ENCODE results near the gene SEZ6L. TPM values are rescaled to one million over a fixed set of nuclear protein-coding genes. Genes with fewer than 3 reads are reported as not detected.

SEZ6L gene
- total RNA-seq, 1 donor from 2014 or later: 1.2 TPM

DNA sequence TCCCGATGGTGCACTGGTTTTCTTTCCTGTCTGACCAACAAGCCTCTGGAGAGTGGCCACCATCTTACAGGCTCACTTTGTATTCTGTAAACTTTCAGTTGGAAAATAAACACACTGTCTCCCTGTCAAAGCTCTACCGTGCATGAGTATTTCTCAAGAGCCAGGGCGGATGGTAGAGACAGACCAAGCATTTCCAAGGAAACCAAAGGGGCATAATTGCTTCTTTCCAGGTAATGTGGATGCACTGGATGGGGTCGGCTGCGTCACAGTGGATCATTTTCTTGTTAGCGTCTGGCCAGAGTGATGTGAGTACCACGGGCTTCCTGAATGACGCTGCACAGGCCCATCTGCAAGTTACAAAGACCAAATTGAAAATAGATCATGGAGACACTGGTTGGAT is 5.1 kb upstream of the SEZ6L start:
- Mint-ChIP-seq H3K27me3 (ENCODE audit: unreplicated experiment) (peaks cover 4% of the 10 kb centered on the region), H3K9me3 (ENCODE audit: unreplicated experiment) (no peaks in the 10 kb centered on the region), H3K4me1 (ENCODE audit: unreplicated experiment) (peaks cover 9% of the 10 kb centered on the region), H3K4me3 (ENCODE audit: unreplicated experiment) (no peak overlapping the region), H3K27ac (ENCODE audit: unreplicated experiment) (no peak overlapping the region), H3K36me3 (ENCODE audit: low read depth, unreplicated experiment) (no peaks in the 10 kb centered on the region)
- no peak for DNase-seq (ENCODE audit: low spot score)
- TF ChIP-seq, protein P1, sequence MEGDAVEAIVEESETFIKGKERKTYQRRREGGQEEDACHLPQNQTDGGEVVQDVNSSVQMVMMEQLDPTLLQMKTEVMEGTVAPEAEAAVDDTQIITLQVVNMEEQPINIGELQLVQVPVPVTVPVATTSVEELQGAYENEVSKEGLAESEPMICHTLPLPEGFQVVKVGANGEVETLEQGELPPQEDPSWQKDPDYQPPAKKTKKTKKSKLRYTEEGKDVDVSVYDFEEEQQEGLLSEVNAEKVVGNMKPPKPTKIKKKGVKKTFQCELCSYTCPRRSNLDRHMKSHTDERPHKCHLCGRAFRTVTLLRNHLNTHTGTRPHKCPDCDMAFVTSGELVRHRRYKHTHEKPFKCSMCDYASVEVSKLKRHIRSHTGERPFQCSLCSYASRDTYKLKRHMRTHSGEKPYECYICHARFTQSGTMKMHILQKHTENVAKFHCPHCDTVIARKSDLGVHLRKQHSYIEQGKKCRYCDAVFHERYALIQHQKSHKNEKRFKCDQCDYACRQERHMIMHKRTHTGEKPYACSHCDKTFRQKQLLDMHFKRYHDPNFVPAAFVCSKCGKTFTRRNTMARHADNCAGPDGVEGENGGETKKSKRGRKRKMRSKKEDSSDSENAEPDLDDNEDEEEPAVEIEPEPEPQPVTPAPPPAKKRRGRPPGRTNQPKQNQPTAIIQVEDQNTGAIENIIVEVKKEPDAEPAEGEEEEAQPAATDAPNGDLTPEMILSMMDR (IDR thresholded peaks at IDR 0.05; ENCODE audit: unreplicated experiment): no peak

DNA sequence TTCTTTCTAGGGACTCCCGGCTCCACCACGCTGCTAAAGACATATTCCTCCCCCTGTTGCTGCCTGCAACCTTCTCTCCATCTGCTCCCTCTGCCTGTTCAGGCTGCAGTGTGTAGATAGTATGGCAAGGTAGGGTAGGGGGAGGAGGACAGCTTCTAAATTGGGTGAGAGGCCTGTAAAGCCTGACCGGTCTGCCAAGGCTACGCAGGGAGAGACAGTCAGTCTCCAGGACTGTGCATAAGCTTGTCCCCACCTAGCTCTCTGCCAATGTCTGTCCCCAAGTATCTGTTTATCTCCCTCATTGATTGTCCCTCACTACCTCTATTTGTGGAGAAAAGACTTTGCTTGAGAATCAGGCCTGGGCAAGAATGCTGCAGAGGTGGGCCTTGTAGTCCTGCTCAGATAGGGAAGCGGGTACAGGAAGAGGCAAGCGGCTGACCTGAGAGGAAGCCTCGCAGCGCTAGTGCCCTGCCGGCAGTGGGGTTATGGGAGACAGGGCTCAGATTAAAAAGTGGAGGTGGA is 871 bp upstream of the SEZ6L start:
- no peak overlapping the region for H3K27ac Mint-ChIP-seq (ENCODE audit: unreplicated experiment)
- peak overlapping the region; percentile 88 for H3K4me3 Mint-ChIP-seq (ENCODE audit: unreplicated experiment)
- no peaks in the 10 kb centered on the region for H3K9me3 Mint-ChIP-seq (ENCODE audit: unreplicated experiment)
- H3K27me3 Mint-ChIP-seq (ENCODE audit: unreplicated experiment): peaks cover 4% of the 10 kb centered on the region
- TF ChIP-seq, protein P1 (IDR thresholded peaks at IDR 0.05; ENCODE audit: unreplicated experiment): no peak
- H3K4me1 Mint-ChIP-seq (ENCODE audit: unreplicated experiment): peaks cover 11% of the 10 kb centered on the region
- no peaks in the 10 kb centered on the region for H3K36me3 Mint-ChIP-seq (ENCODE audit: low read depth, unreplicated experiment)
- no peak for DNase-seq (ENCODE audit: low spot score)

DNA sequence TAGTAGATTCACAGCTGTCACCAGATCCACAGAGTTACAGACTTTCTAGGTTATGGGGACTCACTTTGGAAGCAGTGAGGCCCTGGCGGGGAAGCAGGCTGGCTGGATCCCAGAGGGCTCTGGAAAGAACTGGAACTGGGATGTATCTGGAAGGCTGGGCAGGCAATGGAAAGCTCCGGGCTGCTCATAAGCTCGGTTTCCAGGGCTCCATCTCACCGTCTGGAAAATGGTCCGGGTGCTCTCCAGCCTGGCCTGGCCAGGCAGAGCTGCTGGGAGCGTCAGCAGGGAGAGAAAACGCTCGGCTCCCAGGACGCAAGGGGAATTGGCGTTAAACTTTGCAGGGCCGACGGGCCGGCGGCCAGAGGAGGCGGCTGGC is 335 bp upstream of the SEZ6L start:
- no peak overlapping the region for H3K27ac Mint-ChIP-seq (ENCODE audit: unreplicated experiment)
- H3K9me3 Mint-ChIP-seq (ENCODE audit: unreplicated experiment): no peaks in the 10 kb centered on the region
- H3K27me3 Mint-ChIP-seq (ENCODE audit: unreplicated experiment): peaks cover 4% of the 10 kb centered on the region
- peaks cover 11% of the 10 kb centered on the region for H3K4me1 Mint-ChIP-seq (ENCODE audit: unreplicated experiment)
- peak overlapping the region; percentile 88 for H3K4me3 Mint-ChIP-seq (ENCODE audit: unreplicated experiment)
- DNase-seq (ENCODE audit: low spot score): no peak
- TF ChIP-seq, protein P1 (IDR thresholded peaks at IDR 0.05; ENCODE audit: unreplicated experiment): no peak
- H3K36me3 Mint-ChIP-seq (ENCODE audit: low read depth, unreplicated experiment): no peaks in the 10 kb centered on the region

DNA sequence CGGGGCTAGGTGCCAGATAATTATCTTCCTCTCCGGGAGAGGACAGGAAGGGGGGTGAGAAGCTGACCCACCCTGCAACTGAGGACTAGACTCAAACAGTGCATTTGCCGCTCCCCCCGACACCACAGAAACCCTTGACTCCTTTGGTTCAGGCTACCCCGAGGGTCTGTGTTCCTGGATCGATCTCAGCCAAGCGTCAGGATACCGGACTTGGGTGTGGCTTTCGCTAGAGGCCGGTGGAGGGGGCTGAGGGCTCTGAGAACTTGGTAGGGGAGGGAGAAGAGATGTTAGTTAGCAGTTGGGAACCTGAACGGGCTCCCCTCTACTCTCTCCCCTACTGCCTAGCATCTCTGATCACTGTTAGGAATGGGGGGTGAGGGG is 840 bp downstream of the SEZ6L start:
- H3K27me3 Mint-ChIP-seq (ENCODE audit: unreplicated experiment): peaks cover 4% of the 10 kb centered on the region
- TF ChIP-seq, protein P1 (IDR thresholded peaks at IDR 0.05; ENCODE audit: unreplicated experiment): no peak

DNA sequence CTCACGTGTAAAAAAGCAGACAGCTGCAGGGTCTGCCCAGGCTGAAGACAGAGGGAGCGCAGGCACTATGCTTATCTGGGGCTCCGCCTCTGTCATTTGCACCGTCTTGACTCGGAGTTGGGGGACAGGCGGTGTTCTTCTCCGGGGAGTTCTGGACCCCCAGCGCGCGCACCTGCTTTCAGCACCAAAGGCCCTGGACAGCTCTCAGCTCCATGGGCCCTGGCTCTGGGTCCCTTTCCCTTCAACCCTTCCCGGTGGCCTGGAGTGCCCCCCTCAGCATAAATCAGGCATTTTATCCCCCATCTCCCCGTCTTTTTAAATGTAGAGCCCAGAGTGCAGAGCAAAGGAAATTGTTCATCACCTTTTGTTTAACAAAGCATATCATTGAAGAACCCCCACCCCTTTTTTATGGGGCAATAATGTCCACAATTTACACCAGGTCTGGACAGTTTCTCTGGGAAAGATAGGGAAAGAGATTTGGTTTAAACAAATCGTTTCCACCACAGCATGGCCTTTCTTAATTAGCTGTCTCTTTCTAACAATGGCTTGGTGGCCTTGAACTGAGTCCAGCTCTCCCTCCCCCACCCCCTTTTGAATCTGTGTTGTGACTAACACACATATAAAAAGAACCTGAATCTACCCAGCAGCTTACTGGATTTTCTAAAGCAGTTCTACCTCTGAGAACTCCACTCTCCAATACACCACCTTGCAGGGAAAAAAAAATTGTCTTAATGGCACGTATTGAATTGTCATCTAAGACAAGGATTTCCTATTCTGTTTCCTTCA is 1.7 kb downstream of the SEZ6L start:
- H3K36me3 Mint-ChIP-seq (ENCODE audit: low read depth, unreplicated experiment): no peaks in the 10 kb centered on the region
- TF ChIP-seq, protein P1 (IDR thresholded peaks at IDR 0.05; ENCODE audit: unreplicated experiment): no peak
- no peaks in the 10 kb centered on the region for H3K9me3 Mint-ChIP-seq (ENCODE audit: unreplicated experiment)
- H3K27me3 Mint-ChIP-seq (ENCODE audit: unreplicated experiment): peaks cover 4% of the 10 kb centered on the region
- no peak overlapping the region for H3K27ac Mint-ChIP-seq (ENCODE audit: unreplicated experiment)
- peaks cover 14% of the 10 kb centered on the region for H3K4me1 Mint-ChIP-seq (ENCODE audit: unreplicated experiment)
- DNase-seq (ENCODE audit: low spot score): peak; percentile 52
- no peak overlapping the region for H3K4me3 Mint-ChIP-seq (ENCODE audit: unreplicated experiment)

More for the DNA sequence above, 840 bp downstream of the SEZ6L start:
- H3K4me3 Mint-ChIP-seq (ENCODE audit: unreplicated experiment): peak overlapping the region; percentile 64
- H3K27ac Mint-ChIP-seq (ENCODE audit: unreplicated experiment): no peak overlapping the region
- no peaks in the 10 kb centered on the region for H3K9me3 Mint-ChIP-seq (ENCODE audit: unreplicated experiment)
- H3K4me1 Mint-ChIP-seq (ENCODE audit: unreplicated experiment): peaks cover 14% of the 10 kb centered on the region
- no peaks in the 10 kb centered on the region for H3K36me3 Mint-ChIP-seq (ENCODE audit: low read depth, unreplicated experiment)
- no peak for DNase-seq (ENCODE audit: low spot score)
